SK-N-SH treated with all-trans-retinoic acid at 6 μM for 48 hours (cell line): ENCODE results near the gene ARFRP1.

ENCODE experiments used
- CREB5 ChIP-seq: fragments of 250-450 bp; sonication (Bioruptor Pico); IDR thresholded peaks from 2 replicates; pipeline ENCODE4 v1.5.1; 2020; ENCODE audit warnings: low read depth, mild to moderate bottlenecking, moderate library complexity
- OSR1 ChIP-seq: fragments of 250-450 bp; sonication (Bioruptor Pico); IDR thresholded peaks from 2 replicates; pipeline ENCODE4 v1.8.0; 2022; ENCODE audit warnings: moderate library complexity, mild to moderate bottlenecking, inconsistent platforms
- ZC3H10 ChIP-seq: fragments of 250-450 bp; sonication (Bioruptor Pico); IDR thresholded peaks from 2 replicates; pipeline ENCODE4 v1.5.1; 2021; ENCODE audit warnings: mild to moderate bottlenecking, moderate library complexity
- ZFP3 ChIP-seq: fragments of 250-450 bp; sonication (Bioruptor Pico); IDR thresholded peaks from 2 replicates; pipeline ENCODE4 v1.5.0; 2020; ENCODE audit warnings: mild to moderate bottlenecking, moderate library complexity

- no peak for TF ChIP-seq OSR1
- TF ChIP-seq CREB5 (CRISPR knock-in tag) = no peak
- TF ChIP-seq ZFP3 = no peak
- no peak for TF ChIP-seq ZC3H10 (CRISPR knock-in tag)
Measured at GRCh38 chr20:63652192-63652980, 55.4 kb downstream of the ARFRP1 start.
